CD4-positive, alpha-beta memory T cell (primary cell): ENCODE data around the gene SUOX. TPM values are rescaled to one million over a fixed set of nuclear protein-coding genes. Genes with fewer than 3 reads are reported as not detected.
"Not testable (repeated sequence)": the region's sequence is repeated elsewhere in the genome, so short reads cannot be mapped to it uniquely, and the experiment has no call there.

Source experiments
- CTCF ChIA-PET: fragments of 350-600 bp; sonication (Branson Sonifier 250); formaldehyde crosslinking; loops from one replicate; lab custom pipeline; 2021; ENCODE audit warnings: inconsistent platforms; ENCODE audit not compliant: partially characterized antibody; lab: Charles Lee
- POLR2A ChIA-PET: fragments of 350-600 bp; sonication (Branson Sonifier 250); formaldehyde crosslinking; loops from one replicate; lab custom pipeline; 2021; ENCODE audit not compliant: partially characterized antibody; lab: Charles Lee
- DNase-seq, 5 donors: peaks; one replicate each; pipeline versions ENCODE4 v3.0.0 to v3.0.0-alpha.2; 2020 to 2022; ENCODE audit warnings: mixed read lengths in 1 of 5
- H3K27ac ChIP-seq: one replicate; pipeline ENCODE4 v1.7.0; 2013; ENCODE audit warnings: low read depth, low read length
- H3K27me3 ChIP-seq: 2 replicates; pipeline ENCODE4 v1.7.0; 2013; ENCODE audit warnings: mild to moderate bottlenecking, low read length, moderate library complexity; ENCODE audit not compliant: insufficient read depth
- H3K36me3 ChIP-seq: 2 replicates; pipeline ENCODE4 v1.7.0; 2013; ENCODE audit warnings: mild to moderate bottlenecking, low read length, moderate library complexity; ENCODE audit not compliant: insufficient read depth
- H3K4me1 ChIP-seq: 2 replicates; pipeline ENCODE4 v1.7.0; 2013; ENCODE audit warnings: mild to moderate bottlenecking, low read length, moderate library complexity; ENCODE audit not compliant: insufficient read depth
- H3K4me3 ChIP-seq, 2 donors: one replicate each; pipeline ENCODE4 v1.7.0; 2013; ENCODE audit warnings: low read length in 2 of 2, mild to moderate bottlenecking in 1 of 2
- H3K9me3 ChIP-seq, 2 donors: one replicate each; pipeline ENCODE4 v1.7.0; 2013; ENCODE audit warnings: low read length in 2 of 2, control low read depth in 1 of 2; ENCODE audit not compliant: control insufficient read depth in 1 of 2
- H3K27ac Mint-ChIP-seq, 7 donors: one replicate each; pipeline ENCODE4 v1.8.0; 2020 to 2021; ENCODE audit warnings: mixed read lengths in 7 of 7, mild to moderate bottlenecking in 6 of 7, inconsistent platforms in 3 of 7, moderate library complexity in 3 of 7
- H3K27me3 Mint-ChIP-seq, 2 donors: one replicate each; pipeline ENCODE4 v1.8.0; 2020 to 2021; ENCODE audit warnings: mixed read lengths in 2 of 2
- H3K36me3 Mint-ChIP-seq, 2 donors: one replicate each; pipeline ENCODE4 v1.8.0; 2020 to 2021; ENCODE audit warnings: mixed read lengths in 2 of 2, inconsistent platforms in 1 of 2, mild to moderate bottlenecking in 1 of 2
- H3K4me1 Mint-ChIP-seq, 4 donors: one replicate each; pipeline ENCODE4 v1.8.0; 2020 to 2021; ENCODE audit warnings: mixed read lengths in 4 of 4, mild to moderate bottlenecking in 1 of 4
- H3K4me3 Mint-ChIP-seq, 8 donors: one replicate each; pipeline ENCODE4 v1.8.0; 2020 to 2021; ENCODE audit warnings: mixed read lengths in 8 of 8, mild to moderate bottlenecking in 7 of 8, moderate library complexity in 6 of 8, inconsistent platforms in 3 of 8
- H3K9me3 Mint-ChIP-seq, 8 donors: one replicate each; pipeline ENCODE4 v1.8.0; 2020 to 2021; ENCODE audit warnings: mixed read lengths in 8 of 8, mild to moderate bottlenecking in 5 of 8, inconsistent platforms in 3 of 8, moderate library complexity in 1 of 8
- intact Hi-C: fragments of 100-400 bp; cut with micrococcal nuclease; formaldehyde crosslinking; loops from one replicate; pipeline ENCODE4 v1.15.1; 2023
- polyA plus RNA-seq, 2 donors: library from polyadenylated mRNA; unstranded; fragments of 300-500 nt; fragmentation: Illumina TruSeq; gene quantifications; one replicate each; pipeline ENCODE4 v1.2.3, GENCODE V29; 2021
- total RNA-seq, 2 experiments: library from RNA; stranded (reverse); gene quantifications; one replicate each; pipeline ENCODE4 v1.2.3, GENCODE V29; 2021

SUOX gene
- total and polyA plus RNA-seq, 4 experiments from 2014 or later = 5.4 to 5.9 TPM; not detected in 2

DNA sequence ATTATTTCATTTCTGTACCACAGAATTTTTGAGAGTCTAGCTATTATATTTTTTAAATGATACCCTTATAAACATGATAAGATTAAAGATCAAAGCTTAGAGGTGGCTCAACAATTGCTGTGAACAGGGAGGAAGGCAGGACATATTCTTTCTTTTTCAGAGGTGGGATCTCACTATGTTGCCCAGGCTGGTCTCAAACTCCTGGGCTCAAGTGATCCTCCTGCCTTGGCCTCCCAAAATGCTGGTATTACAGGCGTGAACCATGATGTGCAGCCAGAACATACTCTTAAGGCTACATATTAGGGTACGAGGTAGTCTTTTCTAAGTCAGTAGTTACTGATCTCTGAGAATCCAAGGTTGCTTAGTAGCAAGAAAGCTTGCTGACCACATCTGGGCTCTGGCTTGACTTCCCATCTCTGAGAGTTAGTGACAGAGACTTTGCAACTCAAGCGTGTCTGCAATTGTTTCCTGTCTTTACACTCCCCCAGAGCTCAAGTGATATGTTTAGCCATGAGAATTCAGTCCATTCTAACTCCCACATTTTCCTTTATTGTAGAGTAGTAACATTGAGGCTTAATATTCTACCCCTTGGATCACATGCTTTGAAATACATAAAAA, 14.6 kb upstream of the SUOX start:
- no peaks in the 10 kb centered on the region for H3K27me3 Mint-ChIP-seq
- intact Hi-C loops = no loop called here
- Histone ChIP-seq H3K4me1 (peaks cover 8% of the 10 kb centered on the region), H3K9me3 (no peaks in the 10 kb centered on the region), H3K36me3 (peaks cover 24% of the 10 kb centered on the region), H3K27ac (no peak overlapping the region), H3K4me3 (no peak overlapping the region), H3K27me3 (no peaks in the 10 kb centered on the region)
- no peak for DNase-seq
- H3K4me3 Mint-ChIP-seq = no peak overlapping the region
- POLR2A ChIA-PET = interaction anchor here (0.6 to 4.7 kb wide), 4 partner anchors 8 to 36 kb away, joined by 3 to 25 read pairs (median 4); partner anchors contain the start of gene RAB5B
- H3K9me3 Mint-ChIP-seq = no peaks in the 10 kb centered on the region
- peaks cover 24 to 64% of the 10 kb centered on the region in 2 donors for H3K36me3 Mint-ChIP-seq
- peak overlapping the region in 3 of 7 donors; percentile 10 to 56 (median 42) for H3K27ac Mint-ChIP-seq
- CTCF ChIA-PET = interaction anchor here (0.7 to 1.9 kb wide), 6 partner anchors 11 to 244 kb away, joined by 3 to 6 read pairs (median 4); no protein-coding TSS in a partner anchor
- H3K4me1 Mint-ChIP-seq = peaks cover 15 to 29% (median 18%) of the 10 kb centered on the region in 4 donors

DNA sequence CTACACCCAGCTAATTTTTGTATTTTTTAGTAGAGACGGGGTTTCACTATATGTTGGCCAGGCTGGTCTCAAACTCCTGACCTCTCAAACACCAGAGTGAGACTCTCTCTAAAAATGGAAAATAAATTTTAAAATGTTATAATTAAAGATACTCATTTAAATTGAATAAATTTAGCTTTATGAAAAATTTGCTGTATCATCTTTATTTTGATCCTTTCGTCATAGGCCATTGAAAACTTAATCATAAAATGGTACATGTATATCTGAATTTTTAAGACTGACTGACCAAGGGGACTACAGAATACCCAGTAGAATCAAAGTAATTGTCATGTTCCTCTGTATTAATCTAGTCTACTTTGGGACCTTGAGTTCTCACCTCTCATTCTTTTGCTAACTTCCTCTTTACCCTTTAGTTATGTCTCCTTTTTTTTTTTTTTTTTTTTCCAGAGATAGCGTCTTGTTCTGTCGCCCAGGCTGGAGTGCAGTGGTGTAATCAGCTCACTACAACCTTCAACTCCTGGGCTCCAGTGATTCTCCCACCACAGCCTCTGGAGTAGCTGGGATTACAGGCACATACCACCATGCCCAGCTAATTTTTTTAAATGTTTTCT, 13.7 kb upstream of the SUOX start:
- intact Hi-C loops = no loop called here
- CTCF ChIA-PET = interaction anchor here (0.7 to 4.5 kb wide), 4 partner anchors 10 to 266 kb away, joined by 3 to 36 read pairs (median 5); partner anchors contain the start of gene SUOX
- Mint-ChIP-seq H3K4me1 (peaks cover 8 to 20% (median 15%) of the 10 kb centered on the region in 4 donors), H3K9me3 (no peaks in the 10 kb centered on the region), H3K27me3 (no peaks in the 10 kb centered on the region), H3K4me3 (no peak overlapping the region), H3K27ac (peak overlapping the region in 2 of 7 donors; percentile 29 to 41), H3K36me3 (peaks cover 24 to 66% of the 10 kb centered on the region in 2 donors)
- H3K36me3 ChIP-seq = peaks cover 26% of the 10 kb centered on the region
- H3K27ac ChIP-seq = no peak overlapping the region
- no peaks in the 10 kb centered on the region for H3K27me3 ChIP-seq
- peaks cover 8% of the 10 kb centered on the region for H3K4me1 ChIP-seq
- no peaks in the 10 kb centered on the region for H3K9me3 ChIP-seq
- DNase-seq = no peak
- no peak overlapping the region for H3K4me3 ChIP-seq
- POLR2A ChIA-PET = interaction anchor here (4.7 kb wide), 1 partner anchor 9 kb away, joined by 25 read pairs; the partner anchor contains the start of gene RAB5B

GRCh38 chr12:55984861-55985260, 12.2 kb upstream of the SUOX start:
- Mint-ChIP-seq H3K4me1 (peaks cover 0 to 12% (median 8%) of the 10 kb centered on the region in 4 donors), H3K4me3 (no peak overlapping the region)
- POLR2A ChIA-PET = interaction anchor here (0.6 to 4.7 kb wide), 2 partner anchors 11 to 24 kb away, joined by 3 to 25 read pairs; partner anchors contain the start of gene RAB5B

GRCh38 chr12:55985341-55985740, 11.7 kb upstream of the SUOX start:
- H3K4me3 Mint-ChIP-seq = no peak overlapping the region
- no peaks in the 10 kb centered on the region for H3K9me3 Mint-ChIP-seq

More at GRCh38 chr12:55984861-55985260, 12.2 kb upstream of the SUOX start:
- Mint-ChIP-seq H3K36me3 (peaks cover 25 to 64% of the 10 kb centered on the region in 2 donors), H3K9me3 (no peaks in the 10 kb centered on the region), H3K27me3 (no peaks in the 10 kb centered on the region), H3K27ac (peak overlapping the region in 1 of 7 donors; percentile 13)
- CTCF ChIA-PET = interaction anchor here (1.0 to 4.5 kb wide), 5 partner anchors 12 to 62 kb away, joined by 3 to 36 read pairs (median 6); partner anchors contain the start of gene SUOX
- Histone ChIP-seq H3K4me3 (no peak overlapping the region), H3K9me3 (no peaks in the 10 kb centered on the region), H3K27ac (no peak overlapping the region), H3K36me3 (peaks cover 30% of the 10 kb centered on the region), H3K4me1 (peaks cover 4% of the 10 kb centered on the region), H3K27me3 (no peaks in the 10 kb centered on the region)
- no peak for DNase-seq
- intact Hi-C loops = no loop called here

DNA sequence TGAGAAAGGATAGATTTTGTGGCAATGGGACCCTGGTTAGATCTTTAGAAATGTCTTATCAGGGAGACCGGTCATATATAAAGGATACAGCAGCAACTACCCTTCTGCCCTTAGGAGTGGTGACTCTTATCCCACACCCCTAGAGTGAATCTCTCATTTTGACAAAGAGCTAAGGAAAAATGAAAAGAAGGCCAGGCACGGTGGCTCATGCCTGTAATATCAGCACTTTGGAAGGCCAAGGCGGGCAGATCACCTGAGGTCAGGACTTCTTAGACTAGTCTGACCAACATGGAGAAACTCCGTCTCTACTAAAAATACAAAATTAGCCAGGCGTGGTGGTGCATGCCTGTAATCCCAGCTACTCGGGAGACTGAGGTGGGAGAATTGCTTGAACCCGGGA, 11.1 kb upstream of the SUOX start:
- Mint-ChIP-seq H3K27ac (peak overlapping the region in 2 of 7 donors; percentile 32 to 46), H3K36me3 (peaks cover 27 to 64% of the 10 kb centered on the region in 2 donors)
- H3K27ac ChIP-seq, H3K4me1 ChIP-seq, H3K9me3 Mint-ChIP-seq, DNase-seq, H3K4me1 Mint-ChIP-seq, H3K4me3 ChIP-seq, H3K9me3 ChIP-seq, H3K4me3 Mint-ChIP-seq, intact Hi-C loops, H3K27me3 Mint-ChIP-seq, H3K27me3 ChIP-seq: not testable (repeated sequence)
- H3K36me3 ChIP-seq = peaks cover 38% of the 10 kb centered on the region
- POLR2A ChIA-PET = interaction anchor here (4.7 kb wide), 1 partner anchor 12 kb away, joined by 25 read pairs; the partner anchor contains the start of gene RAB5B
- CTCF ChIA-PET = interaction anchor here (1.0 to 4.5 kb wide), 5 partner anchors 11 to 61 kb away, joined by 3 to 36 read pairs (median 6); partner anchors contain the start of gene SUOX

More at GRCh38 chr12:55985341-55985740, 11.7 kb upstream of the SUOX start:
- no peak overlapping the region for H3K27ac ChIP-seq
- peaks cover 4% of the 10 kb centered on the region for H3K4me1 ChIP-seq
- H3K27me3 ChIP-seq = no peaks in the 10 kb centered on the region
- peaks cover 25 to 64% of the 10 kb centered on the region in 2 donors for H3K36me3 Mint-ChIP-seq
- no peaks in the 10 kb centered on the region for H3K9me3 ChIP-seq
- no peak for DNase-seq
- no peaks in the 10 kb centered on the region for H3K27me3 Mint-ChIP-seq
- ChIA-PET CTCF (interaction anchor here (1.0 to 4.5 kb wide), 5 partner anchors 12 to 61 kb away, joined by 3 to 36 read pairs (median 6); partner anchors contain the start of gene SUOX), POLR2A (interaction anchor here (0.6 to 4.7 kb wide), 2 partner anchors 11 to 24 kb away, joined by 3 to 25 read pairs; partner anchors contain the start of gene RAB5B)
- peaks cover 35% of the 10 kb centered on the region for H3K36me3 ChIP-seq
- no peak overlapping the region for H3K4me3 ChIP-seq
- peaks cover 0 to 8% (median 6%) of the 10 kb centered on the region in 4 donors for H3K4me1 Mint-ChIP-seq
- intact Hi-C loops = no loop called here
- peak overlapping the region in 1 of 7 donors; percentile 4 for H3K27ac Mint-ChIP-seq

DNA sequence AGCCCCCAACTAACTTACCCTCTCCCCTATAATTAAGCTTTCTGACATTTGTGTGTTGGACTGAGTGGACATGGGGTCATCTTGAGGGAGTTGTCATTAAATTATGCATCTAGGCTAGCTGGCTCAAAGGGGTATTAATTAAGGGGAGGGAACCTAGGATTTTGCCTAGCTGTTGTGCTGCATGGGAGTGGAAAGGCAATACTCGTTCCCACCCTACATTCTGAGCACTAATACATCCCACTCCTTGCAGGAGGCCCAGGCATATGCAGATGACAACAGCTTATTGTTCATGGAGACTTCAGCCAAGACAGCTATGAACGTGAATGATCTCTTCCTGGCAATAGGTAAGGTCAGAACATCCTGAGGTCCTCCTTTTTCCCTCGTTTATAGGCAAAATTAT, 6.0 kb upstream of the SUOX start:
- Mint-ChIP-seq H3K27ac (no peak overlapping the region), H3K36me3 (peaks cover 46 to 66% of the 10 kb centered on the region in 2 donors), H3K4me3 (no peak overlapping the region), H3K27me3 (peaks cover 0 to under 1% of the 10 kb centered on the region in 2 donors), H3K4me1 (peaks cover 2 to 7% (median 3%) of the 10 kb centered on the region in 4 donors), H3K9me3 (no peaks in the 10 kb centered on the region)
- ChIA-PET POLR2A (interaction anchor here (0.6 to 1.4 kb wide), 4 partner anchors 17 to 118 kb away, joined by 3 to 4 read pairs (median 4); partner anchors contain the start of gene RAB5B), CTCF (interaction anchor here (1.2 to 1.8 kb wide), 4 partner anchors 8 to 252 kb away, joined by 3 to 8 read pairs (median 4); partner anchors contain the start of gene RAB5B)
- Histone ChIP-seq H3K27ac (no peak overlapping the region), H3K27me3 (no peaks in the 10 kb centered on the region), H3K9me3 (no peaks in the 10 kb centered on the region), H3K36me3 (peaks cover 47% of the 10 kb centered on the region), H3K4me3 (no peak overlapping the region), H3K4me1 (peaks cover 3% of the 10 kb centered on the region)
- DNase-seq = no peak
- intact Hi-C loops = no loop called here
